GM21737 (cell line): Measurements from ENCODE around the gene FGF1.

ENCODE experiments used
- ATAC-seq: cut with Tn5 transposase; IDR thresholded peaks from one replicate; pipeline ENCODE4 v1.9.1; 2021; ENCODE audit warnings: mild to moderate bottlenecking, moderate library complexity; ENCODE audit not compliant: unreplicated experiment

The FGF1 gene

GRCh38 chr5:142685418-142686209 lies at the start of gene FGF1:
TSS of gene FGF1 (minus strand) at chr5:142686090. CDS start at chr5:142614127, 71,963 bp downstream.
- ATAC-seq = no peak

- no peak for ATAC-seq
Observed at GRCh38 chr5:142727735-142728047, 41.8 kb upstream of the FGF1 start.

DNA sequence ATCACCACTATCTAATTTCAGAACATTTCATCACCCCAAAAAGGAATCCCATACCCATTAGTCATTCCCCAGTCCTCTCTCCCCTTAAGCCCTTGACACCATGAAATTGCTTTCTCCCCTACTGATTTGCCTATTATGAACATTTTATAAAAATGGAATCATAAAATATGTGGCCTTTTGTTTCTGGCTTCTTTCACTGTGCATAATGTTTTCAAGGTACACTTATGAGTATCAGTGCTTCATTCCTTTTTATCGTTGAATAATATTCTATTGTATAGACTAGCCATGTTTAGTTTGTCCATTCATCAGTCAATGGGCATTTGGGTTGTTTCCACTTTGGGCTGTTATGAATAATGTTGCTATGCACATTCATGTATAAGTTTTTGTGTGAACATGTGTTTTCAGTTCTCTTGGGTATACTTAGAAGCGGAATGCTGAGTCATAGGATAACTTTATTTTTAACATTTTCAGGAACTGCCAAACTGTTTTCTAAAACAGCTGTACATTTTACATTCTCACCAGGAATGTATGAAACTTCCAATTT lies 40.4 kb upstream of the FGF1 start:
- no peak for ATAC-seq

GRCh38 chr5:142725231-142726187 lies 39.6 kb upstream of the FGF1 start:
- ATAC-seq = no peak

GRCh38 chr5:142724821-142725220 lies 38.9 kb upstream of the FGF1 start:
- no peak for ATAC-seq

DNA sequence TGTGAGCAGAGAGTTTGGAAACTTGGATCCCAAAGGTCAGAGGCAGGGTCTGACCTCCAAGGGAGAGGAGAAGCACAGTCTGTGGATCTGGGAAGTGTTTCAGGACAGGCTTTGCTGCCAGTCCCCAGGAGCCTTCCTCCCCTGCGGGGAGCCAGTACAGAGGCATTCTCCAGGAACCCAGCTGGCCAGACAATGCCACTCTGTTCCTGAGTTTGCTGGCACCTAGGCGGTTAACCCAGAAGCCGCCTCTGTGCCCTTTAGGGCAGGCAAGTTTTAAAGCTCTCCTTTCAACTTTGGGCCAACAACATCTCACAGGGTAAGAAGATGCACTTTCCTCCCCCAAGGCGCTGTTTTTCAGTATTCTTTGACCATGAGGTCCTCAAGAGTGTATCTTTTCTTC lies 37.0 kb upstream of the FGF1 start:
- ATAC-seq = no peak

- no peak for ATAC-seq
Observed at GRCh38 chr5:142722146-142722545, 36.3 kb upstream of the FGF1 start.

- no peak for ATAC-seq
Observed at GRCh38 chr5:142720641-142721271, 34.9 kb upstream of the FGF1 start.

- no peak for ATAC-seq
Observed at GRCh38 chr5:142719836-142720370, 34.0 kb upstream of the FGF1 start.

GRCh38 chr5:142717582-142718215 lies 31.8 kb upstream of the FGF1 start:
- no peak for ATAC-seq

GRCh38 chr5:142716963-142717362 lies 31.1 kb upstream of the FGF1 start:
- ATAC-seq = no peak

- no peak for ATAC-seq
Observed at GRCh38 chr5:142715291-142715690, 29.4 kb upstream of the FGF1 start.

DNA sequence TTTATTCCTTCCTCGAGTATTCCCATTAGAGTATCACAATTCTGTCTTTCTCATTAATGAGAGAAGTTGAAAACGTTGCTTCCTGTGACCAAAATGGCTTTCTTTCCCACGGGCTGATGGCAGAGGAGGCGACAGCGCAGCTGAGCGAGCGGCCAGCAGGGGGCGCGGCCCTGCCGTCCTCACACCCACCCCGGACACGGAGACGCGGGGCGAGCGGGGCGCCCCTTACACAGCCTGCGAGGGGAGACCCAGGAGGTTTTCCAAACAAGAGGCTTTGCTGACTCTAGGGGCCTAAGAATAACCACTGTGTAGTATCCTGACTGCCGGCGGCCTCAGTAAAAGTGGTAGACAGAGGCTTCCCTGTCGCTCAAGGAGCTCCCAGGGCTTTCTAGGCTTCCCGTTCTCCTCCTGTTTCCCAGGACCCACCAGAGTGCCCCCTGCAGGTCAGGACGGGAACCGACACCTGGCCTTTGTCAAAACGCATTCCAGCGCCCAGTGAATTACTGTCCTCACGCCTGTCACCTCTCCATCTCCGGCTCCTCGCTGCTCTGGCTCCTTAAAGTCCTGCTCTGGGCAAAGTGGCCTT lies 27.3 kb upstream of the FGF1 start:
- peak; percentile 98 for ATAC-seq

GRCh38 chr5:142703153-142703552 lies 17.3 kb upstream of the FGF1 start:
- ATAC-seq = no peak

DNA sequence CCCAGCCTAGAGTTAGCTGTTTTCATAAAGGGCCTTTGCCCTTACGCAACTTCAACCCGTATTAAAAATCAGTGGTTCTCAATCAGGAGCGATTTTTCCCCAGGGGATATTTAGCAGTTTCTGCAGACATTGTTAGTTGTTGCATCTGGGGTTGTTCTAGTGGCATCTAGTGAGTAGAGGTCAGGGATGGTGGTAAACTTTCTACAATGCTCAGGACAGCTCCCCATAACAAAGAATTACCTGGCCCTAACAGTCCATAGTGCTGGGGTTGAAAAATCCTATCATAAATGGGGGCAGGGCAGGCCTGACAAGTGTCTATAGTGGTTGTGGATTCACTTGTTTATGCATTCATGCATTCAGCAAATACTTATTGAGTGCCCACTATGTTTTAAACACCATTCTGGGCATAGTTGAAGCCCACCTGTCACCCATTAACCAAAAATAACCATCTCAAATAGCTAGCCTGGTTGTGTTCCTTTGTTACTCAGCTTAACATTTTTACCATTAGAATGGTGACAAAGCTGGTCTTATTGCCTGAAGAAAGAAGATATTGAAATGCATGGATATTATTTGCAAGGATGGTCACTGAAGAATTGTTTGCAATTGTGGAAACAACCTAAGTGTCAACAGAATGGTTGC lies 15.9 kb upstream of the FGF1 start:
- ATAC-seq = no peak

DNA sequence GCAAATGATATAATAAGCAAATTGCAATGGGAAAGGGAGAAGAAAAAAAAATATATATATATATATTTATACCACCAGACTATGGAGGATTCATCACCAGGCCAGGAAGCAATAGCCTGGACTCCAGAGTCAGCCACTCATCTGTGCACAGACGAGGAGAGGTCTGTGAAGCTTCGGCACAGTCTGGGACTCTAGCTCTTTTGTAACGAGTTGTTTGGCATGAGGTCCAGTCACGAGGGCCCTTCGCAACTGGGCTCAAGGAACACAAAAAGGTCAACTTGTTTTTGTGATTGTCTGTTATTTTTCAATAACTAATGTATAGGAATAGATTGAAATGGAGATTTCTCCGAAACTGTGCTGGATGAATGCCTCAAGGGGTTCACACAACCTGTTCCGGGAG lies 14.7 kb upstream of the FGF1 start:
- ATAC-seq = no peak

GRCh38 chr5:142699184-142699720 lies 13.4 kb upstream of the FGF1 start:
- ATAC-seq = no peak

DNA sequence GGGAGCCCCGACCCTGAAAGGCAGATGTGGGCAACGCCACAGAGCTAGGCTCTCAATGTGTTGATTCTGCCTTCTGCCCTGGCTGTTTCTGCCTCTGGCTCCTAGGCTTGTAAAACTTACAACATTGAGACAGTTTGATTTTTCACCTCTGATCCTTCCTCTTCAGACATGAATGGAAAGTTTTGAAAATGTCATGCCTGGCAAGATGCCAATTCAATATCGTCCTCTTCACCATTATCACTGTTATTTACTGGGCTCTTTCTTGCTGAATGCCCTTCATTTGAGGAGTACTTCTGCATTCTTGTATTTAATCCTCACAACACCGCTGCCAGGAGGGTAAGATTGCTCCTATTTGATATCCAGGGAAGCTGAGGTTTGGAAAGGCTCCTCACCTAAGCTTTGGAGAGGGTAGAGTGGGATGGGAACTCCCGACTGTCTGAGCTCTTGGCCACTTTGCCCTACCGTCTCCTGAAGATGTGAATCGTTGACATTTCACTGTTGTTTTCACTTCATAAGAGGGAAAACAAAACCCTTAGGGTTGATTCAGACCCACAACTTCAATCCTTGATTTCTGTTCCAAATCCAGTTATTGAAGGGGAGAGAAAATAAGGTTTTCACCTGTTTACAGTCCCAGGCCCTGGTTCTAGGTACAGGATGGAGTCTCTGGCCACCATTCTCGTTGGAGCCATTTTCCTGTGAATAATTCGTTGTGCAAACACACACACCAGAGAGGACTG lies 12.7 kb upstream of the FGF1 start:
- no peak for ATAC-seq
